ENCODE measurements around the gene HDAC11.

DNA sequence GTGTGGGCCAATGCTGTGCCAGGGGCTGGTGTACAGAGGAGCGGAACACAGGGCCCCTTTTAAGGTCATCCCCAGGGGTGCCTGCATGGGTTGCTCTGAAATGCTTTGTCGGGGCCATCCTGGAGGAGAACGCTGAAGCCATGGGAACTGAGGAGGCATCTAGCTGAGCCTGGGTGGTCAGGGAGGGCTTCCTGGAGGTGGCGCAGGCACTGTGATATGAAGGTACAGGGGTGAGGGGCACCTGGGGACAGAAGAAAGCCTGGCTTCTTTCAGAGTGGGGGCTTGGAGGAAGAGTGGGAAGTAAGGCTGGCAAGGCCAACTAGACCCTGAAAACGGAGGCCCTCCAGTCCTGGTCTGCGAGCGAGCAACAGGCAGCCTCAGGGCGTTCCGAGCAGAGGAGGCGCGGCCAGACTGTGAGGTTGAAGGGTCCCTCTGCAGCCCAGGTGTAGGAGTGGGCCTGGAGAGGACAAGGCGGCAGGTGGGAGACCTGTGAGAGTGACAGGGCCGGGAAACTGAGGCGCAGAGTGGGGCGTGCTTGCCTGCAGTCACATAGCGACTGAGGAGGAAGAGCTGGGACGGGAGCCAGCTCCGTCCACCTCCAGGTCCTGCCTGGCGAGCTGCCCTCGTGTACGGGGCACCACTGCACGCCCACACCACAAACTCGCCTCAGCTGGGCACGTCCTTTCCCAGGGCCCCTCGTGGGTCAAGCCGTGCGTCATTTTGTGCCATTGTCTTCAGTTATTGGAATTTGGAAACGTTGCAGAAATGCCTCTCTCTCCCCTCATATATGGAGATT, 72.9 kb downstream of the HDAC11 start:
- TF ChIP-seq POLR2AphosphoS5 (IDR thresholded peaks at IDR 0.05; ENCODE audit: low read depth), result no peak
- TF ChIP-seq, protein P1, sequence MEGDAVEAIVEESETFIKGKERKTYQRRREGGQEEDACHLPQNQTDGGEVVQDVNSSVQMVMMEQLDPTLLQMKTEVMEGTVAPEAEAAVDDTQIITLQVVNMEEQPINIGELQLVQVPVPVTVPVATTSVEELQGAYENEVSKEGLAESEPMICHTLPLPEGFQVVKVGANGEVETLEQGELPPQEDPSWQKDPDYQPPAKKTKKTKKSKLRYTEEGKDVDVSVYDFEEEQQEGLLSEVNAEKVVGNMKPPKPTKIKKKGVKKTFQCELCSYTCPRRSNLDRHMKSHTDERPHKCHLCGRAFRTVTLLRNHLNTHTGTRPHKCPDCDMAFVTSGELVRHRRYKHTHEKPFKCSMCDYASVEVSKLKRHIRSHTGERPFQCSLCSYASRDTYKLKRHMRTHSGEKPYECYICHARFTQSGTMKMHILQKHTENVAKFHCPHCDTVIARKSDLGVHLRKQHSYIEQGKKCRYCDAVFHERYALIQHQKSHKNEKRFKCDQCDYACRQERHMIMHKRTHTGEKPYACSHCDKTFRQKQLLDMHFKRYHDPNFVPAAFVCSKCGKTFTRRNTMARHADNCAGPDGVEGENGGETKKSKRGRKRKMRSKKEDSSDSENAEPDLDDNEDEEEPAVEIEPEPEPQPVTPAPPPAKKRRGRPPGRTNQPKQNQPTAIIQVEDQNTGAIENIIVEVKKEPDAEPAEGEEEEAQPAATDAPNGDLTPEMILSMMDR (IDR thresholded peaks at IDR 0.05; ENCODE audit: insufficient read depth, low read length), result no peak

All from HL-60 (cell line).